ENCODE measurements around the gene MCCC1. TPM values are rescaled to one million over a fixed set of nuclear protein-coding genes. Genes with fewer than 3 reads are reported as not detected.

MCCC1 gene
- total and polyA plus RNA-seq, 3 donors from 2014 or later: 22.7 to 37.8 (median 35.9) TPM

- no peaks in the 10 kb centered on the region for H3K36me3 ChIP-seq (ENCODE audit: low read depth, missing control alignments)
- intact Hi-C loops (cut with DNase I; ENCODE audit: low total_unique reads): no loop called here
These were observed 67.5 kb downstream of the MCCC1 start for GRCh38 chr3:183031826-183032225.

GRCh38 chr3:183028416-183028815 lies 70.9 kb downstream of the MCCC1 start:
- H3K4me3 ChIP-seq: no peak overlapping the region
- H3K4me1 ChIP-seq: no peaks in the 10 kb centered on the region
- WGBS, 2 donors: 84 to 99% methylated on average over 3 of the region's 3 CpGs
- H3K36me3 ChIP-seq (ENCODE audit: low read depth, missing control alignments): no peaks in the 10 kb centered on the region
- TF ChIP-seq CTCF (IDR thresholded peaks at IDR 0.05) (no peak), POLR2A (IDR thresholded peaks at IDR 0.05) (no peak)
- H3K27ac ChIP-seq: no peak overlapping the region
- intact Hi-C loops (cut with DNase I; ENCODE audit: low total_unique reads): no loop called here
- H3K27me3 ChIP-seq: no peaks in the 10 kb centered on the region
- H3K9me3 ChIP-seq: no peaks in the 10 kb centered on the region
- DNase-seq: no peak

More at GRCh38 chr3:183031826-183032225, 67.5 kb downstream of the MCCC1 start:
- Histone ChIP-seq H3K27ac (no peak overlapping the region), H3K4me1 (no peaks in the 10 kb centered on the region), H3K27me3 (no peaks in the 10 kb centered on the region), H3K9me3 (no peaks in the 10 kb centered on the region), H3K4me3 (no peak overlapping the region)
- WGBS, 2 donors: 93 to 100% methylated on average over 1 of the region's 1 CpG
- DNase-seq: no peak
- no peak for TF ChIP-seq POLR2A (IDR thresholded peaks at IDR 0.05)
- TF ChIP-seq CTCF (IDR thresholded peaks at IDR 0.05): no peak

- intact Hi-C loops (cut with DNase I; ENCODE audit: low total_unique reads): no loop called here
- H3K36me3 ChIP-seq (ENCODE audit: low read depth, missing control alignments): no peaks in the 10 kb centered on the region
- no peak for TF ChIP-seq POLR2A (IDR thresholded peaks at IDR 0.05)
- no peak for TF ChIP-seq CTCF (IDR thresholded peaks at IDR 0.05)
- no peak overlapping the region for H3K4me3 ChIP-seq
- no peaks in the 10 kb centered on the region for H3K4me1 ChIP-seq
- 100% methylated on average over 1 of the region's 1 CpG for WGBS, 2 donors
- no peak for DNase-seq
- no peak overlapping the region for H3K27ac ChIP-seq
- H3K9me3 ChIP-seq: no peaks in the 10 kb centered on the region
- H3K27me3 ChIP-seq: no peaks in the 10 kb centered on the region
These were observed 72.0 kb downstream of the MCCC1 start for GRCh38 chr3:183027276-183027675.

- no peak overlapping the region for H3K27ac ChIP-seq
- no peaks in the 10 kb centered on the region for H3K36me3 ChIP-seq (ENCODE audit: low read depth, missing control alignments)
- no peak for DNase-seq
- H3K27me3 ChIP-seq: no peaks in the 10 kb centered on the region
- H3K9me3 ChIP-seq: no peaks in the 10 kb centered on the region
- 80 to 84% methylated on average over 3 of the region's 3 CpGs for WGBS, 2 donors
- no peak overlapping the region for H3K4me3 ChIP-seq
- no peaks in the 10 kb centered on the region for H3K4me1 ChIP-seq
- intact Hi-C loops (cut with DNase I; ENCODE audit: low total_unique reads): no loop called here
- TF ChIP-seq CTCF (IDR thresholded peaks at IDR 0.05) (no peak), POLR2A (IDR thresholded peaks at IDR 0.05) (no peak)
These were observed 76.3 kb downstream of the MCCC1 start for GRCh38 chr3:183022936-183023516.
